ENCODE data around the gene DUSP16. TPM values are rescaled to one million over a fixed set of nuclear protein-coding genes. Genes with fewer than 3 reads are reported as not detected.
"Not testable (repeated sequence)": the region's sequence is repeated elsewhere in the genome, so short reads cannot be mapped to it uniquely, and the experiment has no call there.

DUSP16 gene
- total RNA-seq, 5 donors from 2014 or later (not counting 1 experiment from before 2014, with no cell fraction given), result 44.6 to 72.3 (median 61.0) TPM

DNA sequence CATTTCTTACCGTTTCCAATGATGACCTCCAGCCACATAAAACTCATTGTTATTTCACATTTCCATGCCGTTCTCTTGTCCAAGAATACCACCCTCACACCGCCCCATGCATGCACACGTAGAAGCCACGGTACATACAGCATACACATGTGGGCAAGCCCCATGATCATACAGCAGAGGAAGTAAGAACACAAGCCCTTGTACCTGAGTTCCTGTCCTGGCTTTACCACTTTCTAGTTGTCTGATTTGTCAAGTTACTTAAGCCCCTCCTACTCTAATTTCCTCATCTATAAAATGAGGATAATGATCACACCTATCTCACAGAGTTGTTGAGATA, 59.9 kb downstream of the DUSP16 start:
- ChIA-PET CTCF (interaction anchor here (0.6 to 2.3 kb wide), 12 partner anchors 20 to 234 kb away, joined by 3 to 23 read pairs (median 5); no protein-coding TSS in a partner anchor), POLR2A (interaction anchor here in 1 of 2 donors (0.6 to 1.5 kb wide), 6 partner anchors 21 to 126 kb away, joined by 3 to 9 read pairs (median 4); no protein-coding TSS in a partner anchor)
- Histone ChIP-seq H3K36me3 (ENCODE audit: control insufficient read depth in 2 of 2, extremely low read depth in 1 of 2, insufficient read depth in 1 of 2, low read length in 1 of 2) (peaks cover 0 to 10% of the 10 kb centered on the region in 2 donors), H3K27ac (ENCODE audit: low read length) (peak overlapping the region; percentile 67), H3K4me3 (ENCODE audit: control insufficient read depth in 1 of 2, extremely low read depth in 1 of 2, low read length in 1 of 2) (peak overlapping the region in 1 of 2 donors; percentile 14), H3K27me3 (replicated peaks in 1 of 2; ENCODE audit: control insufficient read depth in 2 of 2, extremely low read depth in 1 of 2, insufficient read depth in 2 of 2, low read length in 1 of 2) (no peaks in the 10 kb centered on the region), H3K9me3 (no peaks in the 10 kb centered on the region), H3K4me1 (ENCODE audit: control insufficient read depth in 1 of 2, extremely low read depth in 1 of 2, insufficient read depth in 2 of 2, low read length in 2 of 2) (peaks cover 0 to 22% of the 10 kb centered on the region in 2 experiments)
- Mint-ChIP-seq H3K27ac (peak overlapping the region; percentile 93 to 94), H3K36me3 (peaks cover 47% of the 10 kb centered on the region), H3K4me1 (peaks cover 37 to 73% (median 65%) of the 10 kb centered on the region in 3 donors), H3K27me3 (no peaks in the 10 kb centered on the region), H3K4me3 (peak overlapping the region; percentile 18 to 73 (median 60)), H3K9me3 (no peaks in the 10 kb centered on the region)
- DNase-seq (peak in 3 of 35 experiments; percentile 13 to 46 (median 15)), ATAC-seq (replicated peaks in 1 of 4) (peak in 2 of 4 experiments; percentile 62 to 72)
- WGBS (ENCODE audit: insufficient coverage), result 76% methylated on average over 5 of the region's 5 CpGs

DNA sequence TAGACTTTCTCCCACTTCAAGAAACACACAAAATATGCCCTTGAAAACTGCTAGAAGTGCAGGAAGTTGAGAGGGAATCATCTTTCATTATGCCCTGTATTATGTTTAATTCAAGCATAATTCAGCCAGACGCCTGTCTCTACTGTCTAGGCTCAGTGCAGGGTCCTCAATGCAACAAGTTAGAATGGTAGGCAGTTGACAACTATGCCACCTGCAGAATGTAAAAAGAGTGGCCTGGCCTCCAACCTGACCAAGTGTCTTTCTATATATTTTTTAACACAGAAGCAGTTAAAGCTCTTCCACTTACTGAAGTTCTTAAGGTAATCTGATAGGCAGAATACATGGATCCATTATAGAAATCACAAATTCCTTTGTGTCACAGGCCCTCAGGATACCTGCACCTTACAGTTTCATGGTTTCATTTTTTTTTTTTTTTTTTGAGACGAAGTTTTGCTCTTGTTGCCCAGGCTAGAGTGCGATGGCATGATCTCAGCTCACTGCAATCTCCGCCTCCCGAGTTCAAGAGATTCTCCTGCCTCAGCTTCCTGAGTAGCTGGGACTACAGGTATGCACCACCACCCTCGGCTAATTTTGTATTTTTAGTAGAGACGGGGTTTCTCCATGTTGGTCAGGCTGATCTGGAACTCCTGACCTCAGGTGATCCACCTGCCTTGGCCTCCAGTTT, 60.4 kb downstream of the DUSP16 start:
- Mint-ChIP-seq H3K4me3 (peak overlapping the region; percentile 18 to 73 (median 60)), H3K27ac (peak overlapping the region; percentile 93 to 94), H3K36me3 (peaks cover 48% of the 10 kb centered on the region), H3K4me1 (peaks cover 37 to 74% (median 67%) of the 10 kb centered on the region in 3 donors)
- H3K9me3 ChIP-seq; H3K27me3 Mint-ChIP-seq; H3K36me3 ChIP-seq (ENCODE audit: control insufficient read depth in 2 of 2, extremely low read depth in 1 of 2, insufficient read depth in 1 of 2, low read length in 1 of 2); H3K9me3 Mint-ChIP-seq; H3K27me3 ChIP-seq (replicated peaks in 1 of 2; ENCODE audit: control insufficient read depth in 2 of 2, extremely low read depth in 1 of 2, insufficient read depth in 2 of 2, low read length in 1 of 2): not testable (repeated sequence)
- ATAC-seq (replicated peaks in 1 of 4) (peak in 1 of 4 experiments; percentile 43), DNase-seq (peak in 2 of 35 experiments; percentile 4 to 11)
- Histone ChIP-seq H3K4me1 (ENCODE audit: control insufficient read depth in 1 of 2, extremely low read depth in 1 of 2, insufficient read depth in 2 of 2, low read length in 2 of 2) (peaks cover 0 to 22% of the 10 kb centered on the region in 2 experiments), H3K4me3 (ENCODE audit: control insufficient read depth in 1 of 2, extremely low read depth in 1 of 2, low read length in 1 of 2) (peak overlapping the region in 1 of 2 donors; percentile 14), H3K27ac (ENCODE audit: low read length) (peak overlapping the region; percentile 67)
- no CpG with 5 or more reads among the region's 7 CpGs for WGBS (ENCODE audit: insufficient coverage)
- CTCF ChIA-PET, result interaction anchor here (0.6 to 2.3 kb wide), 10 partner anchors 21 to 886 kb away, joined by 3 to 23 read pairs (median 3); no protein-coding TSS in a partner anchor
- POLR2A ChIA-PET, result interaction anchor here in 1 of 2 donors (0.6 to 0.7 kb wide), 2 partner anchors 20 to 94 kb away, joined by 5 to 9 read pairs; no protein-coding TSS in a partner anchor

DNA sequence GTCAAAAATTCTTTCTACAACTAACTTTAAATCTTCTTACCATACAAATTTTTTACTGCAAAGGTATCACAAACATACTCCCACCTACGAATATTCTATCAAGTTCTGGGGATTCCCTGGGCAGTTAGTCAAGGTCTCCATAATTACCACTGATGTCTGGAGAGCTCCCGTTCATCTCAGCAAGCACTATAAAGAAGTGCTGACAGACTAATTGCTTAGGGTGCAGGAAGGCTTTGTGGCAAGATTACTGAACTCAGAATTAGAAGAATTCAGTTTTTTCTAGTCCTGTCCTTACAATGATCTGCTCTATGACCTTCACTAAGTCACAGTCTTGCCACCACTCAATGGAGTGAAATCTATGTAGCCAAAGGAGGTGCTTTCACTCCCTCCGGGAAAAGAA, 61.5 kb downstream of the DUSP16 start:
- H3K27me3 ChIP-seq (replicated peaks in 1 of 2; ENCODE audit: control insufficient read depth in 2 of 2, extremely low read depth in 1 of 2, insufficient read depth in 2 of 2, low read length in 1 of 2), result no peaks in the 10 kb centered on the region
- ChIA-PET POLR2A (no interaction called here), CTCF (interaction anchor here in 1 of 2 donors (1.1 kb wide), 1 partner anchor 59 kb away, joined by 4 read pairs; no protein-coding TSS in a partner anchor)
- no peak for DNase-seq
- peak overlapping the region; percentile 39 for H3K27ac ChIP-seq (ENCODE audit: low read length)
- no peaks in the 10 kb centered on the region for H3K9me3 Mint-ChIP-seq
- no peak overlapping the region for H3K4me3 ChIP-seq (ENCODE audit: control insufficient read depth in 1 of 2, extremely low read depth in 1 of 2, low read length in 1 of 2)
- peak overlapping the region in 1 of 3 donors; percentile 24 for H3K4me3 Mint-ChIP-seq
- no peaks in the 10 kb centered on the region for H3K27me3 Mint-ChIP-seq
- H3K27ac Mint-ChIP-seq, result peak overlapping the region; percentile 59 to 62
- H3K4me1 Mint-ChIP-seq, result peaks cover 26 to 73% (median 68%) of the 10 kb centered on the region in 3 donors
- H3K4me1 ChIP-seq (ENCODE audit: control insufficient read depth in 1 of 2, extremely low read depth in 1 of 2, insufficient read depth in 2 of 2, low read length in 2 of 2), result peaks cover 0 to 22% of the 10 kb centered on the region in 2 experiments
- H3K36me3 ChIP-seq (ENCODE audit: control insufficient read depth in 2 of 2, extremely low read depth in 1 of 2, insufficient read depth in 1 of 2, low read length in 1 of 2), result peaks cover 0 to 10% of the 10 kb centered on the region in 2 donors
- peaks cover 44% of the 10 kb centered on the region for H3K36me3 Mint-ChIP-seq
- no peak for ATAC-seq (replicated peaks in 1 of 4)
- WGBS (ENCODE audit: insufficient coverage), result 40% methylated on average over 1 of the region's 3 CpGs
- H3K9me3 ChIP-seq, result no peaks in the 10 kb centered on the region

DNA sequence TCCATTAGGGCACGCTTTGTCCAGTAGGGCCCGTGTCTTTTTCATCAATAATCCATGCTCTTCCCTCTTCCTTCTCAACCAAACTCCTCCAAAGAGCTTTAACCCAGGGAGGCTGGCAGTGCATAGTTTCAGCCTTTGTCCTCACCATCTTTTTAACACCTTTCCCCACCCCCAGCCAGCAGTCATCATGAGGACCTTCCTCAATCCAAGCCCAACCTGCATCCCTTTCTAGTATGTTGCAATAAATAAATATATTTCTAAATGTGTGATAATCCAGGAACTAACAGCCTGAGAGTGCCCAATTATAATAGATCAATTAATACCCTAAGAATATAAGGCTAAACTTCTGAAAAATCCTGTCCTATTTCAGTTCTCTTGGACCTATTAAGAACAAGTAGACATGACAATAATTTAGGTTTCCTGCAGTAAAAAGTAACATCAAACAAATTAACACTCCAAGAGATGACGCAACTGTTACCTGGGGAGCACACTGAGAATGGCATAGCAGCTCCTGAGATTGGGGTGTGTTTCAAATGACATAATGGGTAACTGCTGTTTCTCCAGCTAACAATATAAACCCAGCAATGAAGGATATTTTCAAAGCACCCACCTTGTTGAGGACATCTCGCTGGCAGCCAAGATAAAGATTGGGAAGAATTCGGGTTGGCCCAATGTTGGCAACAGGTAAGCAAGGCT, 62.6 kb downstream of the DUSP16 start:
- no peaks in the 10 kb centered on the region for H3K9me3 ChIP-seq
- H3K27ac ChIP-seq (ENCODE audit: low read length), result no peak overlapping the region
- Mint-ChIP-seq H3K27ac (peak overlapping the region; percentile 20 to 64), H3K36me3 (peaks cover 49% of the 10 kb centered on the region), H3K4me3 (no peak overlapping the region), H3K9me3 (no peaks in the 10 kb centered on the region), H3K27me3 (no peaks in the 10 kb centered on the region), H3K4me1 (peaks cover 20 to 73% (median 67%) of the 10 kb centered on the region in 3 donors)
- no peak overlapping the region for H3K4me3 ChIP-seq (ENCODE audit: control insufficient read depth in 1 of 2, extremely low read depth in 1 of 2, low read length in 1 of 2)
- no peaks in the 10 kb centered on the region for H3K27me3 ChIP-seq (replicated peaks in 1 of 2; ENCODE audit: control insufficient read depth in 2 of 2, extremely low read depth in 1 of 2, insufficient read depth in 2 of 2, low read length in 1 of 2)
- ATAC-seq (replicated peaks in 1 of 4) (no peak), DNase-seq (no peak)
- H3K36me3 ChIP-seq (ENCODE audit: control insufficient read depth in 2 of 2, extremely low read depth in 1 of 2, insufficient read depth in 1 of 2, low read length in 1 of 2), result peaks cover 0 to 10% of the 10 kb centered on the region in 2 donors
- ChIA-PET CTCF (interaction anchor here (1.0 to 1.1 kb wide), 2 partner anchors 12 to 58 kb away, joined by 3 to 4 read pairs; no protein-coding TSS in a partner anchor), POLR2A (interaction anchor here in 1 of 2 donors (0.6 kb wide), 1 partner anchor 131 kb away, joined by 4 read pairs; no protein-coding TSS in a partner anchor)
- peaks cover 0 to 22% of the 10 kb centered on the region in 2 experiments for H3K4me1 ChIP-seq (ENCODE audit: control insufficient read depth in 1 of 2, extremely low read depth in 1 of 2, insufficient read depth in 2 of 2, low read length in 2 of 2)
- WGBS (ENCODE audit: insufficient coverage), result 100% methylated on average over 2 of the region's 5 CpGs

DNA sequence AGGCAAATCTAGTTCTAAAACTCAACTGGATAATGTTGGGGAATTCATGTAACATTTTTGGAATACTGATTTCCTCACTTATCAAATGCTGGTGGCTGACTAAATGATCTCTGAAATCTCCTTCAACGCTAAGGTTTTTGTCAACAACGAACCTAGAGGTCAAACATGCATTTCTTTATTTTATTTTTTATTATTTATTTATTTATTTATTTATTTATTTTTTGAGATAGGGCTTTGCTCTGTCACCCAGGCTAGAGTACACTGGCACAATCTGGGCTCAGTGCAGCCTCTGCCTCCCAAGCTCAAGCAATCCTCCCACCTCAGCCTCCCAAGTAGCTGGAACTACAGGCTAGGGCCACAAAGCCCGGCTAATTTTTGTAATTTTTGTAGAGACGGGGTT, 64.5 kb downstream of the DUSP16 start:
- Mint-ChIP-seq H3K27me3 (no peaks in the 10 kb centered on the region), H3K27ac (no peak overlapping the region), H3K4me1 (peaks cover 13 to 61% (median 56%) of the 10 kb centered on the region in 3 donors), H3K36me3 (peaks cover 48% of the 10 kb centered on the region), H3K4me3 (no peak overlapping the region), H3K9me3 (no peaks in the 10 kb centered on the region)
- POLR2A ChIA-PET, result interaction anchor here (0.6 to 0.8 kb wide), 2 partner anchors 15 to 53 kb away, joined by 3 to 4 read pairs; no protein-coding TSS in a partner anchor
- CTCF ChIA-PET, result no interaction called here
- no peak for DNase-seq
- H3K36me3 ChIP-seq (ENCODE audit: control insufficient read depth in 2 of 2, extremely low read depth in 1 of 2, insufficient read depth in 1 of 2, low read length in 1 of 2), result peaks cover 0 to 10% of the 10 kb centered on the region in 2 donors
- ATAC-seq (replicated peaks in 1 of 4), result no peak
- H3K9me3 ChIP-seq, result no peaks in the 10 kb centered on the region
- H3K4me3 ChIP-seq (ENCODE audit: control insufficient read depth in 1 of 2, extremely low read depth in 1 of 2, low read length in 1 of 2), result no peak overlapping the region
- no peaks in the 10 kb centered on the region for H3K27me3 ChIP-seq (replicated peaks in 1 of 2; ENCODE audit: control insufficient read depth in 2 of 2, extremely low read depth in 1 of 2, insufficient read depth in 2 of 2, low read length in 1 of 2)
- peaks cover 0 to 15% of the 10 kb centered on the region in 2 experiments for H3K4me1 ChIP-seq (ENCODE audit: control insufficient read depth in 1 of 2, extremely low read depth in 1 of 2, insufficient read depth in 2 of 2, low read length in 2 of 2)
- no CpG with 5 or more reads among the region's 4 CpGs for WGBS (ENCODE audit: insufficient coverage)
- H3K27ac ChIP-seq (ENCODE audit: low read length), result no peak overlapping the region

DNA sequence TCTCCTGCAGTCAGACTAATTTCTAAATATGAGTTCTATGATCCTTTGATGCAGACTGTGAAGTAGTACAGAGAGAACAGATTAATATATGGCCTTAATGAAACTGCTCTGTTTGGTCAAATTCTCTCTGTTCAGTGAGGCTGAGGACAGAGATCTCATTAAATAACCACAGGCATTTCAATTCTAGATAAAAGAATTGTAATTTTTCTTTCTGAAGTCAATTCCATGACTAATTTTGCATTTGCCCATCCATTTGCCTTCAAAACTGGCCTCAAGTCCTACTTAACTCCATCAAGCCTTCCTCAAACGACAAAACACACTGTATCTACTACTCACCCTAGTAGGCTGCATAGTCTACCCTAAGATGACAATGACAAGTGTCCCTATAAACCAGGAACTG, 67.1 kb downstream of the DUSP16 start:
- Mint-ChIP-seq H3K4me1 (peaks cover 12 to 39% (median 36%) of the 10 kb centered on the region in 3 donors), H3K27me3 (no peaks in the 10 kb centered on the region), H3K9me3 (no peaks in the 10 kb centered on the region), H3K27ac (peak overlapping the region in 1 of 2 donors; percentile 48), H3K36me3 (peaks cover 35% of the 10 kb centered on the region), H3K4me3 (no peak overlapping the region)
- H3K27me3 ChIP-seq (replicated peaks in 1 of 2; ENCODE audit: control insufficient read depth in 2 of 2, extremely low read depth in 1 of 2, insufficient read depth in 2 of 2, low read length in 1 of 2), result no peaks in the 10 kb centered on the region
- H3K9me3 ChIP-seq, result no peaks in the 10 kb centered on the region
- ATAC-seq (replicated peaks in 1 of 4) (no peak), DNase-seq (no peak)
- CTCF ChIA-PET, result no interaction called here
- POLR2A ChIA-PET, result no interaction called here
- peaks cover 0 to 7% of the 10 kb centered on the region in 2 donors for H3K36me3 ChIP-seq (ENCODE audit: control insufficient read depth in 2 of 2, extremely low read depth in 1 of 2, insufficient read depth in 1 of 2, low read length in 1 of 2)
- H3K4me1 ChIP-seq (ENCODE audit: control insufficient read depth in 1 of 2, extremely low read depth in 1 of 2, insufficient read depth in 2 of 2, low read length in 2 of 2), result no peaks in the 10 kb centered on the region
- no CpG with 5 or more reads among the region's 1 CpG for WGBS (ENCODE audit: insufficient coverage)
- no peak overlapping the region for H3K27ac ChIP-seq (ENCODE audit: low read length)
- H3K4me3 ChIP-seq (ENCODE audit: control insufficient read depth in 1 of 2, extremely low read depth in 1 of 2, low read length in 1 of 2), result no peak overlapping the region
